Prostate gland (tissue), 2 donors: ENCODE measurements around the gene MANBA.

Experiments used
- POLR2A ChIP-seq: fragments of 450-650 bp; IDR thresholded peaks from one replicate; pipeline ENCODE4 v1.6.1; 2016; ENCODE audit warnings: antibody characterized with exemption, mild to moderate bottlenecking
- POLR2AphosphoS5 ChIP-seq: sonication (generic); formaldehyde crosslinking; IDR thresholded peaks from one replicate; pipeline ENCODE4 v1.6.1; 2017; ENCODE audit warnings: antibody characterized with exemption
- TF ChIP-seq, protein P1 (sequence below), 4 experiments: fragments of 200-600 bp in 2 of 4; fragments of 450-650 bp in 2 of 4; sonication (generic) in 2 of 4; IDR thresholded peaks; 1 replicate in 3 of 4; 2 replicates in 1 of 4; pipeline ENCODE4 v1.5.1; 2016 to 2019; ENCODE audit warnings: antibody characterized with exemption in 4 of 4, mild to moderate bottlenecking in 2 of 4, moderate library complexity in 2 of 4

DNA sequence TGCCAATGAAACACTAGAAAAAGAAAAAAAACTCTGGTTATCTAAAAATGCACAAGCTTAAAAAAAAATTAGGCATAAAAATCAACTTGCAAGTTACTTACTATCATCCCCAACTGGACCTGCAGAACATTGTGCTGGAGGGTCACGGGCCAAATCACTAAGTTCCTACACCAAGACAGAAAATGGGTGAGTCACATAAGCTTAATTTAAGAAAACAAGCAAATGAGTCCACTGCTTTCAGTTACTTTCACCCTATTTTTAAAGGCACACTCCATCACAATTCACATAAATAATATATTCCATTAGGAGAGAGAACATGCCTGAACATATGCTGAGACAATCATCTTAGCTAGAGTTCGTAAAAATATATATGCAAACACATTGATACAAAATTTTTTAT is 48.9 kb upstream of the MANBA start:
- TF ChIP-seq, protein P1, sequence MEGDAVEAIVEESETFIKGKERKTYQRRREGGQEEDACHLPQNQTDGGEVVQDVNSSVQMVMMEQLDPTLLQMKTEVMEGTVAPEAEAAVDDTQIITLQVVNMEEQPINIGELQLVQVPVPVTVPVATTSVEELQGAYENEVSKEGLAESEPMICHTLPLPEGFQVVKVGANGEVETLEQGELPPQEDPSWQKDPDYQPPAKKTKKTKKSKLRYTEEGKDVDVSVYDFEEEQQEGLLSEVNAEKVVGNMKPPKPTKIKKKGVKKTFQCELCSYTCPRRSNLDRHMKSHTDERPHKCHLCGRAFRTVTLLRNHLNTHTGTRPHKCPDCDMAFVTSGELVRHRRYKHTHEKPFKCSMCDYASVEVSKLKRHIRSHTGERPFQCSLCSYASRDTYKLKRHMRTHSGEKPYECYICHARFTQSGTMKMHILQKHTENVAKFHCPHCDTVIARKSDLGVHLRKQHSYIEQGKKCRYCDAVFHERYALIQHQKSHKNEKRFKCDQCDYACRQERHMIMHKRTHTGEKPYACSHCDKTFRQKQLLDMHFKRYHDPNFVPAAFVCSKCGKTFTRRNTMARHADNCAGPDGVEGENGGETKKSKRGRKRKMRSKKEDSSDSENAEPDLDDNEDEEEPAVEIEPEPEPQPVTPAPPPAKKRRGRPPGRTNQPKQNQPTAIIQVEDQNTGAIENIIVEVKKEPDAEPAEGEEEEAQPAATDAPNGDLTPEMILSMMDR (IDR thresholded peaks at IDR 0.05), result no peak
- TF ChIP-seq POLR2A (no peak), POLR2AphosphoS5 (no peak)
